Measurements from ENCODE around the gene ARMC9. TPM values are rescaled to one million over a fixed set of nuclear protein-coding genes. Genes with fewer than 3 reads are reported as not detected.

Gene ARMC9
- total RNA-seq, 4 donors from 2014 or later: 2.8 to 15.9 (median 6.6) TPM

- TF ChIP-seq CTCF (IDR thresholded peaks at IDR 0.05): no peak
- ATAC-seq (ENCODE audit: low FRiP score) (no peak), DNase-seq (ENCODE audit: low spot score) (no peak)
Measured at GRCh38 chr2:231413456-231413855, 215.0 kb downstream of the ARMC9 start.

- TF ChIP-seq CTCF (IDR thresholded peaks at IDR 0.05): no peak
- ATAC-seq (ENCODE audit: low FRiP score) (no peak), DNase-seq (ENCODE audit: low spot score) (no peak)
Measured at GRCh38 chr2:231413921-231414476, 215.6 kb downstream of the ARMC9 start.

- no peak for TF ChIP-seq CTCF (IDR thresholded peaks at IDR 0.05)
- ATAC-seq (ENCODE audit: low FRiP score) (no peak), DNase-seq (ENCODE audit: low spot score) (no peak)
Measured at GRCh38 chr2:231415029-231415428, 216.6 kb downstream of the ARMC9 start.

GRCh38 chr2:231418820-231419640 lies 220.6 kb downstream of the ARMC9 start:
- TF ChIP-seq CTCF (IDR thresholded peaks at IDR 0.05): no peak
- DNase-seq (ENCODE audit: low spot score): no peak
- no peak for ATAC-seq (ENCODE audit: low FRiP score)

- ATAC-seq (ENCODE audit: low FRiP score): no peak
Measured at GRCh38 chr2:231421051-231421580, 222.7 kb downstream of the ARMC9 start.

GRCh38 chr2:231422056-231422455 lies 223.6 kb downstream of the ARMC9 start:
- no peak for TF ChIP-seq CTCF (IDR thresholded peaks at IDR 0.05)
- no peak for ATAC-seq (ENCODE audit: low FRiP score)
- no peak for DNase-seq (ENCODE audit: low spot score)

More at GRCh38 chr2:231421051-231421580, 222.7 kb downstream of the ARMC9 start:
- DNase-seq (ENCODE audit: low spot score): no peak
- TF ChIP-seq CTCF (IDR thresholded peaks at IDR 0.05): no peak

Data from omental fat pad (tissue), 4 donors.